NCI-H2081 treated with DMSO at 0.1 percent for 48 hours (cell line): Measurements from ENCODE around the gene ZBTB9.

Experiments used
- DNase-seq: peaks from one replicate; lab custom pipeline; 2025; lab: John Stamatoyannopoulos, UW

The ZBTB9 gene

DNA sequence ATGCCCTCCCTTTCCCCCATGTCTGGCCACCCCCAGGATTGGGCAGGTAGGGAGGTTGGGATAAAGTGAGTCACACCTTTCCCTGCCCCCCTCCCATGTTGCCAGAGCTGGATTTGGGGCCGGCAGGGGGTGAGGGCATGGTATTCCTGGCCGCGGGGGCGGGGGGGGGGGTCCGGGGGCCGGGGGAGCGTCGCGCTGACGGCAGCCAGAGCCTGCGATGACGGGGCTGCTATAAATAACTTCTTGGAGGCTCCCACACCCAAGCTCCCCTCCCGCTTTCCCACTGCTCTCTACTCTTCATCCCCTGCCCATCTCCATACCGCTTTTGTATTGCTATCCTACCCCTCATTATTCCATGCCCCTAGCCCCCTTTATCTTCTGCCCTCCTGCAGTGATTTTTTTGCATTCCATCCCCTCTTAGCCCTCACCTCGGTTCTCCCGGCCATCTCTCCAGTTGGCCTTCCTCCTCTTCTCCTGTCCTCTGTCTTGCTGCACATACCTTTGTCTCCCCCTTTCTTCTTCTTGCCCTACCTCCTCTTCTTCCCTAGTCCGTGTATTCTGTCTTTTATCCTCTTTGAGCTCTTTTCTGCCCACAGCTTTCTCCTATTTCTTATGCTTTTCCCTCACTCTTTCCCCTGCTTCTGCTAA, 20.7 kb upstream of the ZBTB9 start:
- no peak for DNase-seq

- DNase-seq, result no peak
These were observed 19.4 kb upstream of the ZBTB9 start for GRCh38 chr6:33434961-33435360.

DNA sequence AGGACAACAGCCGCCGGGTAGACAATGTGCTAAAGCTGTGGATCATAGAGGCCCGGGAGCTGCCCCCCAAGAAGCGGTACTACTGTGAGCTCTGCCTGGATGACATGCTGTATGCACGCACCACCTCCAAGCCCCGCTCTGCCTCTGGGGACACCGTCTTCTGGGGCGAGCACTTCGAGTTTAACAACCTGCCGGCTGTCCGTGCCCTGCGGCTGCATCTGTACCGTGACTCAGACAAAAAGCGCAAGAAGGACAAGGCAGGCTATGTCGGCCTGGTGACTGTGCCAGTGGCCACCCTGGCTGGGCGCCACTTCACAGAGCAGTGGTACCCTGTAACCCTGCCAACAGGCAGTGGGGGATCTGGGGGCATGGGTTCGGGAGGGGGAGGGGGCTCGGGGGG, 16.7 kb upstream of the ZBTB9 start:
- DNase-seq, result no peak

DNA sequence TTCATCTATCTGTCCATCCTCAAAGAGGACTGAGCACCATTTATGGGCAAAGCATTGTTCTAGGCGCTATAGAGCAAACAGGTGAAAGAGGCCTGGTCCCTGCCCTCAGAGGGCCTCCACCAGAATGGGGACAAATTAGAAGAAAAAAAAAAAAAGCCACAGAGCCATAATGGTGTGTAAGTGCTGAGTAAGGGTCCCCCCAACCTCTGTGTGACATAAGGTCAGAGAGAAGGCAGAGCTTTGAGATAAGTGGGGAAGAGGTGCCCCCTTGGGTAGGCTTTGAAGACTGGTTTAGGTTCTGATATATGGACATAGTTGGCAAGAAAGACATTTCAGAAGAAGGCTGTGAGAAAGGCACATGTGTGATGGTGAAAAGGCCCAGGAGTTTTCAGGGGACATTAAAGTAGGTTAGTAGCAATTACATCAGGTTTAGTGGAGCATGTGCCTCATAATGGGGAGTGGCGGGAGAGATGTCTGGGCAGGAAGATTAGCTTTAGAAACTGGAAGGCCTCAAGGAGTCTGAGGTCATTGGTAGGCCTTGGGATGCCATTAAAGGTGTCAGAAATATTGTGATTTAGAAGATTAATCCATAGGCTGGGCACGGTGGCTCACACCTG, 15.3 kb upstream of the ZBTB9 start:
- no peak for DNase-seq

GRCh38 chr6:33439956-33440648, 14.3 kb upstream of the ZBTB9 start:
- DNase-seq, result no peak

DNA sequence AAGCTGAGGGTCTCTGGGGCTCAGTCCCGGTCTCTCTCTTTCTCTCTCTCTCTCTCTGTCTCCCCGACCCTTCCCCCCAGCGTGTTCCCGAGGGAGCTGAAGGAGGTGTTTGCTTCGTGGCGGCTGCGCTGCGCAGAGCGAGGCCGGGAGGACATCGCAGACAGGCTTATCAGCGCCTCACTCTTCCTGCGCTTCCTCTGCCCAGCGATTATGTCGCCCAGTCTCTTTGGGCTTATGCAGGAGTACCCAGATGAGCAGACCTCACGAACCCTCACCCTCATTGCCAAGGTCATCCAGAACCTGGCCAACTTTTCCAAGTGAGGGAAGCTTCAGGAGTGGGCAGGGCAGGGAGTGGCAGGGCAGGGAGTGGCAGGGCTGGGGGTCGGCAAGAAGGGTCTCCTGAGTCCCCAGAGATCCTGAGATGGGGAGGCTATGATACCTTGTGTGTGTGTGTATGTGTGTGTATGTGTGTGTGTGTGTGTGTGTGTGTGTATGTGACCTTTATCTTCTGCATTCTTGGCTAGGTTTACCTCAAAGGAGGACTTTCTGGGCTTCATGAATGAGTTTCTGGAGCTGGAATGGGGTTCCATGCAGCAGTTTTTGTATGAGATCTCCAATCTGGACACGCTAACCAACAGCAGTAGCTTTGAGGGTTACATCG, 13.6 kb upstream of the ZBTB9 start:
- DNase-seq, result no peak

DNA sequence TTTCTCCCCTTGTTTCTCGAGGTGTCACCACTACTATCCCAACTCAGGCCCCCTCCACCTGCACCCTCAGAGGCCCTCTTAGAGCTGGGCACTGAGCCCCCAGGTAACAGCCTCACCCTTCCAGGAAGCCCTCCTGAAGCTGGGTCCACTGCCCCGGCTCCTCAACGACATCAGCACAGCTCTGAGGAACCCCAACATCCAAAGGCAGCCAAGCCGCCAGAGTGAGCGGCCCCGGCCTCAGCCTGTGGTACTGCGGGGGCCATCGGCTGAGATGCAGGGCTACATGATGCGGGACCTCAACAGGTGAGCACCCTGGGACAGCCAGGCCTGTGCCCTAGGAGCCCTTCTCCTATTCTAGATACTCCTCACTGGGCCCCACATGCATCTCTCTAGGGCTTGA, 12.9 kb upstream of the ZBTB9 start:
- DNase-seq, result no peak

DNA sequence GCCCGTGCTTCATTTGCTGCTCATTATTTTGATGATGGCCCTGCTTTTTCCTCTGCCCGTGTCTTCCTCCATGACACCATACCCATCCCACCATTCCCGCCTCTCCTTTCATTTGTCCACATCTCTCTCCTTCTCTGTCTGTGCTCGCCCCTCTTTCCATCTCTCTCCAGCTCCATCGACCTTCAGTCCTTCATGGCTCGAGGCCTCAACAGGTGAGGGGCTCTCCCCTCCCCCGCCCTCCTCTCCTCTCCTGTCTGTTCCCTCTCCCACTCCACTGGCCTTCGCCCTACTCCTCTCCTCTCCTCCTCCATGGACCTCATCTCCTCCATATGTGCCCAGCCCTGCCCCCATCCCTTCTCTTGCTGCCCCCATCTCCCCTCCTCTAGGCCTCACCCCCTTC, 12.1 kb upstream of the ZBTB9 start:
- no peak for DNase-seq

GRCh38 chr6:33443025-33443424, 11.4 kb upstream of the ZBTB9 start:
- no peak for DNase-seq

- no peak for DNase-seq
These were observed 10.5 kb upstream of the ZBTB9 start for GRCh38 chr6:33443619-33444504.

DNA sequence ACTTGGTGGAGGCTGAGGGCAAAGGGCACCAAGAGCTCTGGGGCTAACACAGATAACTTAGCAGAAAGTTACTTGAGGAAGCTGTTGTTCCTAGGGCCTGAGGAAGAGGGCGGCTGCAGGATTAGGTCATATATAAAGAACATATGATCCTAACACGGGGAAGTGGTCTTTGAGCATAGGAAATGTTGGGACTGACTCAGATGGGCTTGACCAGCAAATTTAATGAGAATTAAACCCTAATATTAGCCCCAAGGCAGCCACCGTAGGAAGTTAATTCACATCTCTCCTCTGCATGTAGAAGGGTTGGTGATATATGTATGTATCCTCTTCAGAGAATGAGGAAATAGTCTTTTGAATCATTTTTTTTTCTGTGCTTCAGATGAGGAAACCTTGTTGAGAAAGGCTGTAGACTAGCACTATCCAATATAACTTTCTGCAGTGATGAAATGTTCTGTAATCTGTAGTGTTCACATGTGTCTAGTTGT, 9.2 kb upstream of the ZBTB9 start:
- DNase-seq, result no peak

- no peak for DNase-seq
These were observed 8.0 kb upstream of the ZBTB9 start for GRCh38 chr6:33446356-33446755.

GRCh38 chr6:33450434-33450833, 3.9 kb upstream of the ZBTB9 start:
- DNase-seq, result no peak

DNA sequence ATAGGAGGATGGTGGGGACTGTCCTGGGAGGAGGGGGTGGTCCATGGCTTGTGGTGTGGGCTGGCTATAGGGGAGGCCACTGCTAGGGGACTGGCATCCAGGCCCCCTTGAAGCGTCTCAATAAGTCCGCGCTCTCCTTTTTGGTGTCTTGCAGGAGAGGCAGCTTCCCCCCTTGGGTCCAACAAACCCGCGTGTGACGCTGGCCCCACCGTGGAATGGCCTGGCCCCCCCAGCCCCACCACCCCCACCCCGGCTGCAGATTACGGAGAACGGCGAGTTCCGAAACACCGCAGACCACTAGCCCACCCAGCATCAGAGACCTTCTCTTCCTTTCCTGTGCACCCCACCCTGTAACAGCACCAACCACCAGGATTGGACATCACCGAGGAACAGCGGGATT, 2.8 kb upstream of the ZBTB9 start:
- no peak for DNase-seq

GRCh38 chr6:33452496-33452895, 1.9 kb upstream of the ZBTB9 start:
- no peak for DNase-seq

GRCh38 chr6:33453393-33454008, 875 bp upstream of the ZBTB9 start:
- no peak for DNase-seq

DNA sequence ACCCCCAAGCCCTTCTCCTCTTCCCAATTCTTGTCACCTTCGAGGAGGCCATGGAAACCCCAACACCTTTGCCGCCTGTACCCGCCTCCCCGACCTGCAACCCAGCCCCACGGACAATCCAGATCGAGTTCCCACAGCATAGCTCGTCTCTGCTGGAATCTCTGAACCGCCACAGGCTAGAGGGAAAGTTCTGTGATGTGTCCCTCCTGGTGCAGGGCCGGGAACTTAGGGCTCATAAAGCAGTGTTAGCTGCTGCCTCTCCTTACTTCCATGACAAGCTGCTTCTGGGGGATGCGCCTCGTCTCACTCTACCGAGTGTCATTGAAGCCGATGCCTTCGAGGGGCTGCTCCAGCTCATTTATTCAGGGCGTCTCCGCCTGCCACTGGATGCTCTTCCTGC, 675 bp downstream of the ZBTB9 start:
- no peak for DNase-seq

GRCh38 chr6:33456156-33456555, 1.8 kb downstream of the ZBTB9 start:
- no peak for DNase-seq

- DNase-seq, result no peak
These were observed 4.3 kb downstream of the ZBTB9 start for GRCh38 chr6:33458676-33459075.

DNA sequence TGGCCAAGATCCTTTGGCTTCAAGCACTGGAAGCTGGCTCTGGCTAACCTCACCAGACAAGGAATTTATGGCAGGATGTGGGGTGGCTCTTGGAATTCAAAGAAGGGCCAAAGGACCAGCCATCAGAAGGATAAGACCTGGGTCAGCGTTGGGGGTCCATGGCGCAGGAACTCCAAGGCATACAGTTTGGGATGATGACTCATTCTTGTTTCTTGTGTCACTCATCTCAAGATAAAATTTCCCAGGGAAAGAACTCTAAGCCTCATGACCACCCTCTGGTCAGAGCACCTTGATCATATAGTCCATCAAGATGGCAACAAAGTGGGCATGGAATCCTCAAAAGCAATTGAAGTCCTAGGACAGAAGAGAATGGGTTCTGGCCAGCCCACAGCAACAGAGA, 4.8 kb downstream of the ZBTB9 start:
- DNase-seq, result no peak

DNA sequence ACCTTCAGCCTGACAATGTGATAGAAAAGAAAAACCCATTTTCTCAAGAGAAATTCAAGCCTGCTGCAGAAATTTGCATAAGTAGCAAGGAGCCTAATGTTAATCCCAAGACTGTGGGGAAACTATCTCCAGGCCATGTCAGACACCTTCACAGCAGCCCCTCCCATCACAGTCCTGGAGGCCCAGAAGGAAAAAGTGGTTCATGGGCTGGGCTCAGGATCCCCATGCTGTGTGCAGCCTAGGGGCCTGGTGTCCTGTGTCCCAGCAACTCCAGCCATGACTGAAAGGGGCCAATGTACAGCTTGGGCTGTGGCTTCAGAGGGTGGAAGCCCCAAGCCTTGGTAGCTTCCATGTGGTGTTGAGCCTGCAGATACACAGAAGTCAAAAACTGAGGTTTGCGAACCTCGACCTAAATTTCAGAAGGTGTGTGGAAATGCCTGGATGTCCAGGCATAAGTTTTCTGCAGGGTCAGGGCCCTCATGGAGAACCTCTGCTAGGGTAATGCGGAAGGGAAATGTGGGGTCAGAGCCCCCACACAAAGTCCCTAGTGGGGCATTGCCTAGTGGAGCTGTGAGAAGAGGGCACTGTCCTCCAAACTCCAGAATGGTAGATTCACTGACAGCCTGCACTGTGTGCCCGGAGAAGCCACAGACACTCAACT, 11.8 kb downstream of the ZBTB9 start:
- DNase-seq, result no peak
